Endothelial cell of umbilical vein (primary cell): ENCODE data around the gene CAMTA1. TPM values are rescaled to one million over a fixed set of nuclear protein-coding genes. Genes with fewer than 3 reads are reported as not detected.

Experiments
- BruUV-seq: library from RNA; stranded (reverse); fragments of 400-500 nt; replicated peaks from 2 replicates; lab custom pipeline; 2021; lab: Mats Ljungman, UMichigan
- CTCF ChIA-PET: fragments of 300-600, 350-600 bp; sonication (Branson Sonifier 250); formaldehyde crosslinking; loops from one replicate; lab custom pipeline; 2021; ENCODE audit warnings: antibody characterized with exemption, inconsistent platforms; lab: Charles Lee
- POLR2A ChIA-PET: fragments of 300-600, 350-600 bp; sonication (Branson Sonifier 250); formaldehyde crosslinking; loops from one replicate; lab custom pipeline; 2021; ENCODE audit warnings: antibody characterized with exemption, inconsistent platforms; lab: Charles Lee
- DNase-seq: peaks from one replicate; pipeline ENCODE4 v3.0.0-alpha.2; 2011; ENCODE audit warnings: low read depth, low spot score
- FAIRE-seq: peaks from 2 replicates; lab custom pipeline; 2011; peaks lifted over from hg19 to GRCh38; lab: Jason Lieb, UNC
- H2AFZ ChIP-seq: 2 replicates; pipeline ENCODE4 v1.6.0; 2012; ENCODE audit warnings: low read depth, low read length, control low read depth, inconsistent platforms
- H3K27ac ChIP-seq: 2 replicates; pipeline ENCODE4 v1.5.1; 2011; ENCODE audit warnings: low read depth, mild to moderate bottlenecking, control low read depth, low read length, moderate library complexity; ENCODE audit not compliant: insufficient read depth
- H3K27me3 ChIP-seq, 2 experiments: 2 replicates each; pipeline versions ENCODE4 v1.6.0 to v1.6.1; 2011; ENCODE audit warnings: low read length in 2 of 2, mixed read lengths in 1 of 2; ENCODE audit not compliant: control insufficient read depth in 2 of 2, insufficient read depth in 2 of 2
- H3K36me3 ChIP-seq, 2 experiments: 2 replicates in 1 of 2; 3 replicates in 1 of 2; pipeline ENCODE4 v1.5.1; 2011; ENCODE audit warnings: low read length in 2 of 2, mild to moderate bottlenecking in 1 of 2, moderate library complexity in 1 of 2; ENCODE audit not compliant: control insufficient read depth in 2 of 2, insufficient read depth in 2 of 2; ENCODE audit errors: extremely low read depth in 1 of 2
- H3K4me1 ChIP-seq: 3 replicates; pipeline ENCODE4 v1.5.1; 2011; ENCODE audit warnings: mild to moderate bottlenecking, low read length; ENCODE audit not compliant: control insufficient read depth, insufficient read depth; ENCODE audit errors: extremely low read depth
- H3K4me2 ChIP-seq: 2 replicates; pipeline ENCODE4 v1.6.1; 2011; ENCODE audit warnings: low read length, control low read depth, mixed read lengths; ENCODE audit not compliant: insufficient read depth
- H3K4me3 ChIP-seq, 3 experiments: fragments of 200-600 bp in 1 of 3; sonication (generic), shearing (Covaris generic) in 1 of 3; replicated peaks in 1 of 3; 2 replicates each; pipeline ENCODE4 v1.5.1; 2011 to 2016; ENCODE audit warnings: control low read depth in 3 of 3, low read length in 3 of 3, mild to moderate bottlenecking in 2 of 3, inconsistent platforms in 1 of 3, low read depth in 1 of 3, moderate library complexity in 1 of 3; ENCODE audit not compliant: insufficient read depth in 1 of 3
- H3K79me2 ChIP-seq: 2 replicates; pipeline ENCODE4 v1.6.0; 2012; ENCODE audit warnings: low read length, inconsistent platforms; ENCODE audit not compliant: control insufficient read depth, insufficient read depth
- H3K9ac ChIP-seq: replicated peaks from 2 replicates; pipeline ENCODE3; 2011; ENCODE audit warnings: low read length, control low read depth; ENCODE audit not compliant: insufficient read depth; ENCODE audit errors: extremely low read depth
- H3K9me1 ChIP-seq: replicated peaks from 3 replicates; pipeline ENCODE4 v1.6.0; 2011; ENCODE audit warnings: mild to moderate bottlenecking, low read length; ENCODE audit not compliant: control insufficient read depth, insufficient read depth; ENCODE audit errors: extremely low read depth
- H3K9me3 ChIP-seq: replicated peaks from 2 replicates; pipeline ENCODE4 v1.5.1; 2012; ENCODE audit warnings: low read length, inconsistent platforms; ENCODE audit not compliant: control insufficient read depth, insufficient read depth
- H4K20me1 ChIP-seq: replicated peaks from 2 replicates; pipeline ENCODE3; 2011; ENCODE audit warnings: mild to moderate bottlenecking, low read length; ENCODE audit not compliant: control insufficient read depth, insufficient read depth; ENCODE audit errors: extremely low read depth
- EZH2 ChIP-seq: IDR thresholded peaks from 2 replicates; pipeline ENCODE4 v1.6.1; 2012; ENCODE audit warnings: borderline replicate concordance, low read depth, mild to moderate bottlenecking, moderate library complexity, low read length, inconsistent platforms; ENCODE audit not compliant: severe bottlenecking
- FOS ChIP-seq: IDR thresholded peaks from 2 replicates; pipeline ENCODE4 v1.6.1; 2011; ENCODE audit warnings: mild to moderate bottlenecking, low read length, moderate library complexity, borderline replicate concordance; ENCODE audit not compliant: insufficient read depth
- GATA2 ChIP-seq: IDR thresholded peaks from 2 replicates; pipeline ENCODE4 v1.7.0; 2011; ENCODE audit warnings: low read depth, mild to moderate bottlenecking, moderate library complexity, mixed read lengths, low read length; ENCODE audit not compliant: insufficient read length, insufficient read depth
- MYC ChIP-seq: IDR thresholded peaks from one replicate; pipeline ENCODE4 v1.6.1; 2011; ENCODE audit warnings: mild to moderate bottlenecking, low read depth, low read length
- POLR2AphosphoS5 ChIP-seq: IDR thresholded peaks from 2 replicates; pipeline ENCODE4 v1.6.1; 2012; ENCODE audit warnings: low read depth, mild to moderate bottlenecking, control low read depth, low read length, moderate library complexity; ENCODE audit not compliant: insufficient read depth
- dilution Hi-C: fragments of 300-500 bp; cut with MboI; formaldehyde crosslinking; loops from one replicate; pipeline ENCODE4 v1.15.0; 2019; ENCODE audit warnings: low sequenced_read_pairs; ENCODE audit not compliant: extremely low pct_ligation_motif_present
- intact Hi-C: fragments of 100-400 bp; cut with micrococcal nuclease; formaldehyde crosslinking; loops from one replicate; pipeline ENCODE4 v1.10.0; 2022
- polyA plus RNA-seq, 4 experiments: library from polyadenylated mRNA; depleted of rRNA in 3 of 4; stranded (reverse) in 3 of 4; unstranded in 1 of 4; fragments of >200 nt; gene quantifications; 2 replicates each; pipeline versions ENCODE4 v1.2.1 to v1.2.3, GENCODE V29; 2011 to 2012; ENCODE audit warnings: missing spikeins in 1 of 4
- total RNA-seq: library from RNA; stranded (reverse); gene quantifications from 2 replicates; pipeline ENCODE4 v1.2.3, GENCODE V29; 2021
- TF ChIP-seq, protein P1 (sequence below), 2 donors: IDR thresholded peaks; 1 replicate in 1 of 2; 2 replicates in 1 of 2; pipeline ENCODE4 v1.5.1; 2011; ENCODE audit warnings: low read length in 2 of 2, mild to moderate bottlenecking in 2 of 2, moderate library complexity in 2 of 2, control low read depth in 1 of 2, inconsistent platforms in 1 of 2, low read depth in 1 of 2; ENCODE audit not compliant: insufficient read depth in 1 of 2; ENCODE audit errors: extremely low read depth in 1 of 2

The CAMTA1 gene
- total and polyA plus RNA-seq, 2 donors (not counting 3 experiments of a cell fraction or from before 2014, with no cell fraction given): 50.8 to 92.7 TPM

DNA sequence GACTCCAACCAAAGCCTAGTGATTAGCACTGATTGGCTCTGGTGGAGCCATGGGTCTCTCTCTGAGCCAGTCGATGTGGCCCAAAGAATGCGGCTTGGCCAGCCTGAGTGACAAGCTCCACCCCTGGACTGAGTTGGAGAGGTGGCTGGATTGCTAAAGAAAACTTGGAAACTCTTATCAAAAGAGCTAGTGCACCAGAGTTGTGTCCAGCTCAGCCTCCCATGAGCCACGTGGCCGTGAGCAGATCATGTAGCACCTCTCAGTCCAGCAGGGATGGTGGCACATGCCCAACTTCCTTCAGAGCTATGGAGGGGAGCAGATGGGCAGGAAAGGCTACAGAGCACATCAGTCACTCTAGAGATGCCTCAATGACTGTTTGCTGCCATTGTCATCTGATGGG is 843.0 kb downstream of the CAMTA1 start:
- Histone ChIP-seq H3K4me3 (no peak overlapping the region), H2AFZ (no peak overlapping the region), H3K27me3 (no peaks in the 10 kb centered on the region), H3K9me1 (no peaks in the 10 kb centered on the region), H3K9me3 (no peaks in the 10 kb centered on the region), H3K36me3 (no peaks in the 10 kb centered on the region), H3K9ac (no peak overlapping the region), H3K27ac (no peak overlapping the region), H3K79me2 (no peaks in the 10 kb centered on the region), H3K4me1 (no peaks in the 10 kb centered on the region), H4K20me1 (no peaks in the 10 kb centered on the region), H3K4me2 (no peak overlapping the region)
- CTCF ChIA-PET: interaction anchor here (1.8 kb wide), 1 partner anchor 586 kb away, joined by 5 read pairs; no protein-coding TSS in a partner anchor
- dilution Hi-C loops: no loop called here
- TF ChIP-seq MYC (no peak), FOS (no peak), EZH2 (no peak), POLR2AphosphoS5 (no peak), GATA2 (no peak)
- TF ChIP-seq, protein P1, sequence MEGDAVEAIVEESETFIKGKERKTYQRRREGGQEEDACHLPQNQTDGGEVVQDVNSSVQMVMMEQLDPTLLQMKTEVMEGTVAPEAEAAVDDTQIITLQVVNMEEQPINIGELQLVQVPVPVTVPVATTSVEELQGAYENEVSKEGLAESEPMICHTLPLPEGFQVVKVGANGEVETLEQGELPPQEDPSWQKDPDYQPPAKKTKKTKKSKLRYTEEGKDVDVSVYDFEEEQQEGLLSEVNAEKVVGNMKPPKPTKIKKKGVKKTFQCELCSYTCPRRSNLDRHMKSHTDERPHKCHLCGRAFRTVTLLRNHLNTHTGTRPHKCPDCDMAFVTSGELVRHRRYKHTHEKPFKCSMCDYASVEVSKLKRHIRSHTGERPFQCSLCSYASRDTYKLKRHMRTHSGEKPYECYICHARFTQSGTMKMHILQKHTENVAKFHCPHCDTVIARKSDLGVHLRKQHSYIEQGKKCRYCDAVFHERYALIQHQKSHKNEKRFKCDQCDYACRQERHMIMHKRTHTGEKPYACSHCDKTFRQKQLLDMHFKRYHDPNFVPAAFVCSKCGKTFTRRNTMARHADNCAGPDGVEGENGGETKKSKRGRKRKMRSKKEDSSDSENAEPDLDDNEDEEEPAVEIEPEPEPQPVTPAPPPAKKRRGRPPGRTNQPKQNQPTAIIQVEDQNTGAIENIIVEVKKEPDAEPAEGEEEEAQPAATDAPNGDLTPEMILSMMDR (IDR thresholded peaks at IDR 0.05; ENCODE audit: extremely low read depth in 1 of 2, insufficient read depth in 1 of 2, low read depth in 1 of 2, low read length in 2 of 2): no peak
- no peak for FAIRE-seq
- BruUV-seq: no TSS peak
- DNase-seq: no peak
- POLR2A ChIA-PET: no interaction called here
- intact Hi-C loops: no loop called here

DNA sequence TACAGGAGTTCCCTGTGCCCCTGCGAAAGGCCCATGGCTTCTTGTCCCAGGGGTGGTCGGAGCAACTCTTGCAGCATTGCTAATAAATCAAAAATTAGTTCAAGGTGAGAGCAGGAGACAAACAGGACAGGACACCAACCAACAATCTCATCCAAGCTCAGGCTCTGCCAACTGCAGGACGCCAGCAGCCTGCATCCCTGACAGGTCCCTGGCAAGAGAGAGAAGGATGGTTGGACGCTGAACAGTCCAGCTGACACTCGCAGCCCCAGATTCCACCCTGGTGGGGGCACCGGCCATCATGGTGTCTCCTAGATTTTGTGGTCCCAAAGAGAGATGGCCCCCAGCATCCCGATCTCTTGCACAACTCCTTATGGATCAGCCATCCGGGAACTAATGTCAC is 843.8 kb downstream of the CAMTA1 start:
- BruUV-seq: no TSS peak
- no peaks in the 10 kb centered on the region for H4K20me1 ChIP-seq
- dilution Hi-C loops (no loop called here), intact Hi-C loops (no loop called here)
- no peaks in the 10 kb centered on the region for H3K79me2 ChIP-seq
- no peak overlapping the region for H3K4me2 ChIP-seq
- DNase-seq: no peak
- TF ChIP-seq EZH2 (no peak), GATA2 (no peak), MYC (no peak)
- TF ChIP-seq, protein P1 (IDR thresholded peaks at IDR 0.05; ENCODE audit: extremely low read depth in 1 of 2, insufficient read depth in 1 of 2, low read depth in 1 of 2, low read length in 2 of 2): no peak
- ChIA-PET POLR2A (no interaction called here), CTCF (interaction anchor here (1.8 kb wide), 1 partner anchor 586 kb away, joined by 5 read pairs; no protein-coding TSS in a partner anchor)
- no peak overlapping the region for H3K27ac ChIP-seq
- H3K9ac ChIP-seq: no peak overlapping the region
- no peaks in the 10 kb centered on the region for H3K9me3 ChIP-seq
- no peaks in the 10 kb centered on the region for H3K4me1 ChIP-seq
- H3K4me3 ChIP-seq: no peak overlapping the region
- no peak for FAIRE-seq
- H2AFZ ChIP-seq: no peak overlapping the region
- no peaks in the 10 kb centered on the region for H3K27me3 ChIP-seq
- no peaks in the 10 kb centered on the region for H3K9me1 ChIP-seq
- no peaks in the 10 kb centered on the region for H3K36me3 ChIP-seq
